HCT116 (cell line): Measurements from ENCODE around the gene SRGAP1. TPM values are rescaled to one million over a fixed set of nuclear protein-coding genes. Genes with fewer than 3 reads are reported as not detected.

Source experiments
- ATAC-seq: fragments of 200-7000 bp; cut with Tn5 transposase; 2 replicates; pipeline ENCODE4 v1.9.1; 2020; ENCODE audit warnings: mild to moderate bottlenecking, moderate library complexity
- BruUV-seq: library from RNA; stranded (reverse); fragments of 400-500 nt; replicated peaks from 2 replicates; lab custom pipeline; 2021; lab: Mats Ljungman, UMichigan
- CTCF ChIA-PET: fragments of 300-600 bp; sonication (Branson Sonifier 250); formaldehyde crosslinking; loops from one replicate; lab custom pipeline; 2021; ENCODE audit warnings: antibody characterized with exemption; lab: Charles Lee
- POLR2A ChIA-PET: fragments of 300-600, 350-600 bp; sonication (Branson Sonifier 250); formaldehyde crosslinking; loops from one replicate; lab custom pipeline; 2021; ENCODE audit warnings: antibody characterized with exemption; lab: Charles Lee
- RAD21 ChIA-PET, 2 experiments: fragments of 300-600 bp; sonication (Branson Sonifier 250); formaldehyde crosslinking; loops; one replicate each; lab custom pipeline; 2023; ENCODE audit warnings: low total read pairs in 2 of 2; ENCODE audit not compliant: uncharacterized antibody in 2 of 2, unreplicated experiment in 2 of 2, low non-redundant PET in 1 of 2; lab: Charles Lee
- DNase-seq: peaks from one replicate; pipeline ENCODE4 v3.0.0-alpha.2; 2010; ENCODE audit warnings: low read depth, low spot score
- H2AFZ ChIP-seq: fragments of 200-600 bp; shearing (Covaris generic), sonication (generic); 2 replicates; pipeline ENCODE4 v1.6.1; 2017; ENCODE audit warnings: low read depth, mixed run types, mixed read lengths, antibody characterized with exemption, low read length; ENCODE audit not compliant: poor library complexity, severe bottlenecking
- H3K27ac ChIP-seq: 2 replicates; pipeline ENCODE4 v1.5.1; 2012; ENCODE audit warnings: low read depth, low read length
- H3K27me3 ChIP-seq: fragments of 200-600 bp; sonication (generic); 2 replicates; pipeline ENCODE4 v1.6.1; 2016; ENCODE audit warnings: mixed run types, low read length, mixed read lengths; ENCODE audit not compliant: insufficient read depth
- H3K36me3 ChIP-seq, 2 experiments: fragments of 200-500 bp in 1 of 2; fragments of 200-600 bp in 1 of 2; sonication (Bioruptor generic) in 1 of 2; sonication (generic) in 1 of 2; 2 replicates each; pipeline versions ENCODE4 v1.5.1 to v1.6.1; 2014 to 2016; ENCODE audit warnings: low read length in 2 of 2, inconsistent platforms in 1 of 2, mixed read lengths in 1 of 2, mixed run types in 1 of 2; ENCODE audit not compliant: insufficient read depth in 2 of 2, control insufficient read depth in 1 of 2
- H3K4me1 ChIP-seq, 2 experiments: fragments of 200-600 bp in 1 of 2; sonication (generic) in 1 of 2; 2 replicates each; pipeline versions ENCODE4 v1.5.1 to v1.6.1; 2012 to 2017; ENCODE audit warnings: low read length in 2 of 2, inconsistent platforms in 1 of 2, mild to moderate bottlenecking in 1 of 2, mixed read lengths in 1 of 2, mixed run types in 1 of 2, moderate library complexity in 1 of 2; ENCODE audit not compliant: insufficient read depth in 2 of 2, control insufficient read depth in 1 of 2
- H3K4me2 ChIP-seq: fragments of 200-600 bp; sonication (generic); 2 replicates; pipeline ENCODE4 v1.6.1; 2017; ENCODE audit warnings: mixed run types, low read length, mixed read lengths
- H3K4me3 ChIP-seq, 2 experiments: fragments of 200-600 bp in 1 of 2; sonication (generic) in 1 of 2; replicated peaks in 1 of 2; 2 replicates each; pipeline ENCODE4 v1.5.1; 2011 to 2016; ENCODE audit warnings: low read length in 2 of 2, control low read depth in 1 of 2, low read depth in 1 of 2, mild to moderate bottlenecking in 1 of 2, mixed read lengths in 1 of 2, mixed run types in 1 of 2
- H3K79me2 ChIP-seq: fragments of 200-600 bp; sonication (generic); 2 replicates; pipeline ENCODE4 v1.6.1; 2017; ENCODE audit warnings: mild to moderate bottlenecking, mixed run types, low read length, moderate library complexity, mixed read lengths; ENCODE audit not compliant: insufficient read depth
- H3K9ac ChIP-seq: fragments of 200-600 bp; sonication (generic); 2 replicates; pipeline ENCODE4 v1.6.1; 2016; ENCODE audit warnings: low read length, mixed read lengths
- H3K9me2 ChIP-seq: fragments of 200-600 bp; sonication (generic), shearing (Covaris generic); 2 replicates; pipeline ENCODE4 v1.6.1; 2017; ENCODE audit warnings: mixed run types, mild to moderate bottlenecking, moderate library complexity; ENCODE audit not compliant: insufficient read depth
- H3K9me3 ChIP-seq, 2 experiments: fragments of 200-500 bp in 1 of 2; fragments of 200-600 bp in 1 of 2; sonication (Bioruptor generic) in 1 of 2; sonication (generic) in 1 of 2; 2 replicates each; pipeline ENCODE4 v1.6.1; 2014 to 2017; ENCODE audit warnings: low read length in 2 of 2, mixed read lengths in 2 of 2, inconsistent platforms in 1 of 2, low read depth in 1 of 2, mild to moderate bottlenecking in 1 of 2, mixed run types in 1 of 2, moderate library complexity in 1 of 2; ENCODE audit not compliant: control insufficient read depth in 1 of 2, insufficient read depth in 1 of 2
- H4K20me1 ChIP-seq: fragments of 200-600 bp; sonication (generic), shearing (Covaris generic); 2 replicates; pipeline ENCODE4 v1.6.1; 2017; ENCODE audit warnings: mixed run types, mild to moderate bottlenecking, moderate library complexity; ENCODE audit not compliant: insufficient read depth
- CBX3 ChIP-seq: IDR thresholded peaks from 2 replicates; pipeline ENCODE4 v1.6.1; 2012; ENCODE audit warnings: low read depth
- CEBPB ChIP-seq: IDR thresholded peaks from 2 replicates; pipeline ENCODE4 v1.6.1; 2012; ENCODE audit warnings: low read depth
- POLR2A ChIP-seq: IDR thresholded peaks from 2 replicates; pipeline ENCODE4 v1.7.0; 2011; ENCODE audit warnings: borderline replicate concordance; ENCODE audit not compliant: insufficient read depth, insufficient read length; ENCODE audit errors: extremely low read depth
- RAD21 ChIP-seq: IDR thresholded peaks from 2 replicates; pipeline ENCODE4 v1.6.1; 2012; ENCODE audit warnings: low read depth, mild to moderate bottlenecking
- SP1 ChIP-seq: IDR thresholded peaks from 2 replicates; pipeline ENCODE4 v1.6.1; 2012; ENCODE audit warnings: low read depth
- TCF7L2 ChIP-seq: IDR thresholded peaks from 2 replicates; pipeline ENCODE4 v1.7.0; 2011; ENCODE audit warnings: borderline replicate concordance, inconsistent platforms; ENCODE audit not compliant: insufficient read depth, insufficient read length; ENCODE audit errors: extremely low read depth
- YY1 ChIP-seq: IDR thresholded peaks from 2 replicates; pipeline ENCODE4 v1.6.1; 2011; ENCODE audit warnings: low read length, low read depth, moderate library complexity, mild to moderate bottlenecking; ENCODE audit not compliant: insufficient replicate concordance; ENCODE audit errors: extremely low read depth
- intact Hi-C: fragments of 100-400 bp; cut with micrococcal nuclease; formaldehyde crosslinking; loops from 2 replicates; pipeline ENCODE4 v1.10.0; 2022
- total RNA-seq: library from RNA; stranded (reverse); gene quantifications from one replicate; pipeline ENCODE4 v1.2.1, GENCODE V29; 2021; ENCODE audit not compliant: unreplicated experiment
- TF ChIP-seq, protein P1 (sequence below): IDR thresholded peaks from 2 replicates; pipeline ENCODE4 v1.6.1; 2012; ENCODE audit warnings: low read depth

Gene SRGAP1
- total RNA-seq, 1 experiment from 2014 or later: 16.6 TPM

DNA sequence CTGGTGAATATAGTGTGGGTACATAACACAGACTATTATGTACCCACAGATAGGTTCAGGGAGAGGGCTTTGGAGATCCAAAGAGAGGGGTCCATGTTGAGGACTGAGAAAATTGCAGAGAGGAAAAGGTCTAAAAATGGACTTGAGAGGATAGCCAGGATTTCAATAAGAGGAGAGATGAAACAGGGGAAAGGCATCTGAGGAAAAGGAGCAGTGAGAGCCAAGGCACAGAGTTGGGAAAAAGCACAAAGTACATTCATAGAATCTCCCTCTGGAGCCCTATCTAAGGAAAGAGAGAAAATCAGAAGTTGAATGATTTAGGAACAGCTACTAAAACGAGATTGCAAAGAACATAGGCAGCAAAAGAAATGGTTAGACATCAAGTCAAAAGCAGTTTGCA, 182.8 kb downstream of the SRGAP1 start:
- Histone ChIP-seq H3K9me3 (peaks cover 0 to 6% of the 10 kb centered on the region in 2 experiments; a peak in 2 of 4 replicates), H4K20me1 (no peaks in the 10 kb centered on the region), H3K9me2 (no peaks in the 10 kb centered on the region), H3K4me2 (no peak overlapping the region), H3K27me3 (no peaks in the 10 kb centered on the region), H3K9ac (no peak overlapping the region), H3K79me2 (no peaks in the 10 kb centered on the region), H3K27ac (no peak overlapping the region), H2AFZ (no peak overlapping the region), H3K36me3 (no peaks in the 10 kb centered on the region), H3K4me1 (no peaks in the 10 kb centered on the region), H3K4me3 (no peak overlapping the region)
- ChIA-PET POLR2A (no interaction called here), RAD21 (no interaction called here), CTCF (no interaction called here)
- intact Hi-C loops: no loop called here
- no TSS peak for BruUV-seq
- DNase-seq (no peak), ATAC-seq (no peak)
- no peak for TF ChIP-seq TCF7L2
- TF ChIP-seq CBX3: no peak
- TF ChIP-seq, protein P1, sequence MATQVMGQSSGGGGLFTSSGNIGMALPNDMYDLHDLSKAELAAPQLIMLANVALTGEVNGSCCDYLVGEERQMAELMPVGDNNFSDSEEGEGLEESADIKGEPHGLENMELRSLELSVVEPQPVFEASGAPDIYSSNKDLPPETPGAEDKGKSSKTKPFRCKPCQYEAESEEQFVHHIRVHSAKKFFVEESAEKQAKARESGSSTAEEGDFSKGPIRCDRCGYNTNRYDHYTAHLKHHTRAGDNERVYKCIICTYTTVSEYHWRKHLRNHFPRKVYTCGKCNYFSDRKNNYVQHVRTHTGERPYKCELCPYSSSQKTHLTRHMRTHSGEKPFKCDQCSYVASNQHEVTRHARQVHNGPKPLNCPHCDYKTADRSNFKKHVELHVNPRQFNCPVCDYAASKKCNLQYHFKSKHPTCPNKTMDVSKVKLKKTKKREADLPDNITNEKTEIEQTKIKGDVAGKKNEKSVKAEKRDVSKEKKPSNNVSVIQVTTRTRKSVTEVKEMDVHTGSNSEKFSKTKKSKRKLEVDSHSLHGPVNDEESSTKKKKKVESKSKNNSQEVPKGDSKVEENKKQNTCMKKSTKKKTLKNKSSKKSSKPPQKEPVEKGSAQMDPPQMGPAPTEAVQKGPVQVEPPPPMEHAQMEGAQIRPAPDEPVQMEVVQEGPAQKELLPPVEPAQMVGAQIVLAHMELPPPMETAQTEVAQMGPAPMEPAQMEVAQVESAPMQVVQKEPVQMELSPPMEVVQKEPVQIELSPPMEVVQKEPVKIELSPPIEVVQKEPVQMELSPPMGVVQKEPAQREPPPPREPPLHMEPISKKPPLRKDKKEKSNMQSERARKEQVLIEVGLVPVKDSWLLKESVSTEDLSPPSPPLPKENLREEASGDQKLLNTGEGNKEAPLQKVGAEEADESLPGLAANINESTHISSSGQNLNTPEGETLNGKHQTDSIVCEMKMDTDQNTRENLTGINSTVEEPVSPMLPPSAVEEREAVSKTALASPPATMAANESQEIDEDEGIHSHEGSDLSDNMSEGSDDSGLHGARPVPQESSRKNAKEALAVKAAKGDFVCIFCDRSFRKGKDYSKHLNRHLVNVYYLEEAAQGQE: no peak
- TF ChIP-seq CEBPB: no peak
- TF ChIP-seq YY1: no peak
- no peak for TF ChIP-seq POLR2A
- TF ChIP-seq RAD21: no peak
- no peak for TF ChIP-seq SP1
